A673 (cell line): ENCODE measurements around the gene SUFU. TPM values are rescaled to one million over a fixed set of nuclear protein-coding genes. Genes with fewer than 3 reads are reported as not detected.

Source experiments
- BruUV-seq: library from RNA; stranded (reverse); fragments of 400-500 nt; replicated peaks from 2 replicates; lab custom pipeline; 2021; lab: Mats Ljungman, UMichigan
- CTCF ChIA-PET: fragments of 300-600 bp; sonication (Branson Sonifier 250); formaldehyde crosslinking; loops from one replicate; lab custom pipeline; 2022; ENCODE audit warnings: antibody characterized with exemption; lab: Charles Lee
- POLR2A ChIA-PET: fragments of 300-600 bp; sonication (Branson Sonifier 250); formaldehyde crosslinking; loops from one replicate; lab custom pipeline; 2022; ENCODE audit warnings: antibody characterized with exemption; ENCODE audit not compliant: low non-redundant PET; lab: Charles Lee
- DNase-seq: peaks from one replicate; pipeline ENCODE4 v3.0.0-alpha.2; 2015; ENCODE audit warnings: low spot score
- H3K27ac ChIP-seq: fragments of 200-600 bp; sonication (generic); 2 replicates; pipeline ENCODE4 v1.5.1; 2016; ENCODE audit warnings: mixed run types, low read depth, mild to moderate bottlenecking, mixed read lengths, antibody characterized with exemption, low read length; ENCODE audit not compliant: poor library complexity, severe bottlenecking
- H3K27me3 ChIP-seq: fragments of 200-600 bp; sonication (generic); replicated peaks from 2 replicates; pipeline ENCODE4 v1.6.1; 2017; ENCODE audit warnings: mixed run types, low read depth, mild to moderate bottlenecking, mixed read lengths, antibody characterized with exemption, low read length; ENCODE audit not compliant: insufficient read depth, poor library complexity
- H3K36me3 ChIP-seq: fragments of 200-600 bp; sonication (generic); 2 replicates; pipeline ENCODE4 v1.6.1; 2016; ENCODE audit warnings: mixed run types, mild to moderate bottlenecking, mixed read lengths, antibody characterized with exemption, low read length; ENCODE audit not compliant: insufficient read depth, poor library complexity, severe bottlenecking
- H3K4me1 ChIP-seq: fragments of 200-600 bp; sonication (generic); 2 replicates; pipeline ENCODE4 v1.6.1; 2017; ENCODE audit warnings: mixed run types, mild to moderate bottlenecking, mixed read lengths, antibody characterized with exemption, low read length; ENCODE audit not compliant: insufficient read depth, poor library complexity, severe bottlenecking
- H3K4me3 ChIP-seq: fragments of 200-600 bp; sonication (generic); 2 replicates; pipeline ENCODE4 v1.5.1; 2016; ENCODE audit warnings: low read depth, mixed run types, mild to moderate bottlenecking, mixed read lengths, low read length; ENCODE audit not compliant: poor library complexity, severe bottlenecking
- H3K9me3 ChIP-seq: fragments of 200-600 bp; sonication (generic); 2 replicates; pipeline ENCODE4 v1.6.1; 2016; ENCODE audit warnings: mixed run types, low read depth, mild to moderate bottlenecking, mixed read lengths, antibody characterized with exemption, low read length; ENCODE audit not compliant: poor library complexity, severe bottlenecking
- EZH2 ChIP-seq: fragments of 200-600 bp; sonication (generic); IDR thresholded peaks from 2 replicates; pipeline ENCODE4 v1.6.1; 2017; ENCODE audit warnings: borderline replicate concordance, low read depth, mild to moderate bottlenecking, mixed read lengths, antibody characterized with exemption, low read length; ENCODE audit not compliant: poor library complexity, severe bottlenecking
- intact Hi-C: fragments of 100-400 bp; cut with micrococcal nuclease; formaldehyde crosslinking; loops from one replicate; pipeline ENCODE4 v1.10.0; 2022; ENCODE audit not compliant: unreplicated experiment
- total RNA-seq: library from RNA; stranded (reverse); gene quantifications from 2 replicates; pipeline ENCODE4 v1.2.3, GENCODE V29; 2021
- TF ChIP-seq, protein P1 (sequence below): fragments of 300-800, 200-600 bp; sonication (generic); conservative IDR thresholded peaks from 2 replicates; pipeline ENCODE4 v1.5.1; 2017; ENCODE audit warnings: low read depth, mild to moderate bottlenecking, antibody characterized with exemption, low read length, moderate library complexity, mixed read lengths

The SUFU gene
- total RNA-seq, 1 experiment from 2014 or later = 20.5 TPM

DNA sequence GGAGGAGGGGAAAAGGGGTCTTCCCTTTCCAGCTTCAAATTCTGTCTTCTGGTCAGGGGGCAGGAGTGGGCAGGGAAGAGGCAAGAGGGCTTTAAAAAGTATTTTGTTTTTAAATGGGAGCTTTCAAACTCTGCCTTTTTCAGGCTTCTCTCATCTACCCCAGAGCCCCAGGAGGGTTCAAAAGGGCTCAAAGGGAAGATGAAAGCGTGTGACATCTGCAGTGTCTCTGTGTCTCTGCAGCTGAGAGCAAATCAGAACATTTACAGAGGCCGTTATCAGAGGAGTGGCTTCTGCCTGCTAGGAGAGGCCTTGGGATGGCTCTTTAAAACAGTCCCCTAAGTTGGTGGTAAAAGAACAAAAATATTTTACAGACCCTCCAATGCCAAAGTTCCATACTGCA, 170.8 kb downstream of the SUFU start:
- H3K27me3 ChIP-seq = no peaks in the 10 kb centered on the region
- TF ChIP-seq, protein P1, sequence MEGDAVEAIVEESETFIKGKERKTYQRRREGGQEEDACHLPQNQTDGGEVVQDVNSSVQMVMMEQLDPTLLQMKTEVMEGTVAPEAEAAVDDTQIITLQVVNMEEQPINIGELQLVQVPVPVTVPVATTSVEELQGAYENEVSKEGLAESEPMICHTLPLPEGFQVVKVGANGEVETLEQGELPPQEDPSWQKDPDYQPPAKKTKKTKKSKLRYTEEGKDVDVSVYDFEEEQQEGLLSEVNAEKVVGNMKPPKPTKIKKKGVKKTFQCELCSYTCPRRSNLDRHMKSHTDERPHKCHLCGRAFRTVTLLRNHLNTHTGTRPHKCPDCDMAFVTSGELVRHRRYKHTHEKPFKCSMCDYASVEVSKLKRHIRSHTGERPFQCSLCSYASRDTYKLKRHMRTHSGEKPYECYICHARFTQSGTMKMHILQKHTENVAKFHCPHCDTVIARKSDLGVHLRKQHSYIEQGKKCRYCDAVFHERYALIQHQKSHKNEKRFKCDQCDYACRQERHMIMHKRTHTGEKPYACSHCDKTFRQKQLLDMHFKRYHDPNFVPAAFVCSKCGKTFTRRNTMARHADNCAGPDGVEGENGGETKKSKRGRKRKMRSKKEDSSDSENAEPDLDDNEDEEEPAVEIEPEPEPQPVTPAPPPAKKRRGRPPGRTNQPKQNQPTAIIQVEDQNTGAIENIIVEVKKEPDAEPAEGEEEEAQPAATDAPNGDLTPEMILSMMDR = no peak
- TF ChIP-seq EZH2 = no peak
- no peak overlapping the region for H3K4me3 ChIP-seq
- no TSS peak for BruUV-seq
- H3K9me3 ChIP-seq = no peaks in the 10 kb centered on the region
- H3K36me3 ChIP-seq = no peaks in the 10 kb centered on the region
- intact Hi-C loops = no loop called here
- no peak for DNase-seq
- peaks cover 10% of the 10 kb centered on the region for H3K4me1 ChIP-seq
- ChIA-PET CTCF (no interaction called here), POLR2A (no interaction called here)
- H3K27ac ChIP-seq = no peak overlapping the region

DNA sequence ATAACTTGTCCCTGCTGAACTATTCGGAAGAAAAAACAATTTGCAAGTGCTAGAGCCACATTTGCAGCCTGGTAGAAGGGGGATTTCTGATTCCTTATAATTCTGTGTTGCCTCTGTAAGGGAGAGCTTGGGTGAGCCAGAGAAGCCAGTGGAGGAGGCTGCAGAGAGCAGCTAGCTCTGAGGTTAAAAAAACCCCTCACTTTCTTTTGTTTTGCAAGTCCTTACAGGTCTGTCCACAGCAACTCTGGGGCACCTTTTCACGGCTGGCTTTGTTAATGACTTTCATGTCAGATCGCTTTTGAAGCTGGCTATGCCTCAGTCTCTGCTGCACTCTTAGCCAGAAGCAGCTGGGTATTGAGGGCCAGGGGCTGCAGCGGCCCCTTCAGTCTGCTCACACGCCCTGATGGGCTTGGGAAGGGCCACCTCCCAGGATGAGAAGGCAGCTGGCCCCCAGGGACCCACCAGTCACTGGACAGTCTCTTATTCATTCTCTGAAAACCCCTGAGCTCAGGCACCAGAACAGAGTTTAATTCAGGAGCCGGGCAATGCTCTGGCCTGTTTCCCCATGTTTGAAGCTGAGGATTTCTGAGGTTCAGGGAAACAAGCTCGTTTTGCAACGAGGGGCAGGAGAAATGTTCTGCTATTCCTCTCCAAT, 171.4 kb downstream of the SUFU start:
- H3K4me1 ChIP-seq = peaks cover 10% of the 10 kb centered on the region
- H3K36me3 ChIP-seq = no peaks in the 10 kb centered on the region
- intact Hi-C loops = no loop called here
- DNase-seq = no peak
- TF ChIP-seq, protein P1 = no peak
- TF ChIP-seq EZH2 = no peak
- no peaks in the 10 kb centered on the region for H3K27me3 ChIP-seq
- no peaks in the 10 kb centered on the region for H3K9me3 ChIP-seq
- H3K4me3 ChIP-seq = no peak overlapping the region
- no TSS peak for BruUV-seq
- H3K27ac ChIP-seq = no peak overlapping the region
- ChIA-PET CTCF (no interaction called here), POLR2A (no interaction called here)

DNA sequence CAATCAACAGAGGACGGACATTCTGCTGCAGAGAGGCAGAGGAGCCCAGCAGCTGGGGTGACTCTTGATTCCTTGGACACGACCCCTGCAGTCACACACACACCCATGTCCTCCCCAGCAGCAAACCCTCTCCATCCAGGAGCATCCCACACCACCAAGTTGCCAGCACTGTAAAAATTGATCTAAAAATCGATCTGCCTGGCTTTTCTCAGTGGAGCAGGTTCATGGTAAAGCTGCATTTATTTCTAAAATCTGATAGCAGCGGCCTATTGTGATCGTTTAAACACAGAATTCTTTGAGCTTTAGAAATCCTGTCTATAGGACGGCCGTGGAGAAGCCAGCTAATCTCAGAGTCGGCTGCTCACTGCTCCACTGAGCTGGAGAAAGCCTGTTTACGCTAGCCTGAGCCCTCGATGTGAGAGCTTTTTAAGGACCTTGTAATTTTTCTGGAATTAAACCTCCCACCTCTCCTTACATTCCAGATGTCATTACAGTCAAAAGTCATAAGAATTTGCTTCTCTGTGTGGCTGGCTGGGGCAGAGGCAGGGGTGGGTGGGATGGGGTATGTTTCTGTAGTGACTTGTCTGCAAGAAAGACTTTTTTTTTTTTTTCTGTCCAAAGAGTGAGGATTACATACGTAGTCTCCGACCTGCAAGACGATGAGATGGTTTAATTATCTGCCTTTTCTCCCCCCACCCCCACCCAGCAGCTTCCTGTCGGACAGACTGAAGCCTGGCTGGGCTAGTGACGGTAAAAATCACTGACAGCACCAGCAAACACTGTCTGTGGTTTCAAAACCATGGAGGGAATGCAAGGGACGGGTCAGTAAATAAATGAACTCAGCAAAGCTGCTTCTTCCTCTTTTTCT, 172.1 kb downstream of the SUFU start:
- H3K4me1 ChIP-seq = peaks cover 10% of the 10 kb centered on the region
- no peaks in the 10 kb centered on the region for H3K9me3 ChIP-seq
- no TSS peak for BruUV-seq
- H3K4me3 ChIP-seq = no peak overlapping the region
- ChIA-PET POLR2A (no interaction called here), CTCF (no interaction called here)
- H3K27ac ChIP-seq = no peak overlapping the region
- TF ChIP-seq, protein P1 = no peak
- TF ChIP-seq EZH2 = no peak
- no peaks in the 10 kb centered on the region for H3K36me3 ChIP-seq
- DNase-seq = no peak
- intact Hi-C loops = no loop called here
- H3K27me3 ChIP-seq = no peaks in the 10 kb centered on the region
